Measurements from ENCODE around the gene MRPL20. TPM values are rescaled to one million over a fixed set of nuclear protein-coding genes. Genes with fewer than 3 reads are reported as not detected.

MRPL20 gene
- total RNA-seq, 1 donor from 2014 or later = 95.0 TPM

DNA sequence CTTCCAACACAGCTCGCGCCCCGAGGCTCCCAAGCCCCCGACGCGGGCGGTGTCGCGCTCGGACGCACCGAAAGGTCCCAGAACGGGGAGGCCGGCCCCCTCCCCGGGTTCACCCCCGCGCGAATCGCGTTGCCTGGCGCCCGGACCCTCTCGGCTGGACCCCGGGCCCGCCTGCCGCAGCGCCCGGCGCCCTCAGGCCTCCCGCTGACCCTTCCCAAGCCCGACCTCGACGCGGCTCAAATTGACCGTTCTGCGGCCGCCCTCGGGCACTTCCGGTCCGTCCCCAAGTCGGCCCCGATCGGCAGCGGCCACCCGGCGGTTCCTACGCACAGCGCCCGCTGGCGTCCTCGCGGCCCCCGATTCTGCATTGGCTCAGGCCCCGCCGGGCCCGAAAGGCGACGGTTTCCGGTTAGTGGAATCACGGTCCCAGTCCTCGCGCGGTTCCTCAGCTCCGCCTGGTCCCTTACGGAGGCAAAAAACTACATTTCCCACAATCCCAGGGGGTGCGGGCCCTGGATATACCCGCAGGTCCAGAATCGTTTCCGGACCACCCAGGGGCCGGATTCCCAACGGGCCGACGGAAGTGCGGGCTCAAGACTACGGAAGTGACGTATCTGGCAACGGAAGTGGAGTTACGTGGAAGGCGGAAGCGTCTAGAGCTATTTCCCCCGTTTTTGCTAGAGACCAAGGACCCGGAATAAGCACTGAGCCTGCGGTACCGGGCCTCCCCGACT lies 32.0 kb downstream of the MRPL20 start, which contains the start of gene AURKAIP1:
AURKAIP1 (minus strand) TSS at position 279 of the 734 bp plus-strand sequence. CDS start 451 bp downstream, outside the sequence.
- Mint-ChIP-seq H3K36me3 (ENCODE audit: low read depth, unreplicated experiment) (peaks cover 4% of the 10 kb centered on the region), H3K4me3 (ENCODE audit: unreplicated experiment) (peak within 1 kb of the TSS; percentile 89), H3K27ac (ENCODE audit: unreplicated experiment) (peak within 1 kb of the TSS; percentile 95), H3K9me3 (ENCODE audit: unreplicated experiment) (no peaks in the 10 kb centered on the region), H3K4me1 (ENCODE audit: unreplicated experiment) (peaks cover 4% of the 10 kb centered on the region), H3K27me3 (ENCODE audit: unreplicated experiment) (peaks cover 5% of the 10 kb centered on the region)
- no peak for TF ChIP-seq CTCF (IDR thresholded peaks at IDR 0.05; ENCODE audit: unreplicated experiment)
- peak; percentile 94 for DNase-seq (ENCODE audit: low spot score)

DNA sequence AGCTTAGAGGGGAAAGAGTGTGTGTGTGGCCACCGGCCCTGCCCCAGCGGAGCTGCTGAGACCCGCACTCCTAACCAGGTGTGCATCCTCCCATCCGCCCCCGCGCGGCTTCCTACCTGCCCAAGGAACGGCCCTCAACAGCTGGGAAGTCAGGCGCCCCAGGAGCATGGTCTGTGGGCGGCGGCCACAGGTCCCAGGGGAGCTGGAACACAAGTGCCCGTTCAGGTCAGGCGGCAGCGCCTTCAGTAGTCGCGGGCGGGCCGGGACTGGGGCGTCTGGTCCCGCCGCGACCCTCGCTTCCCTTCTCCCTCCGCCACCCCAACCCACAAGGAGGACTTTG lies 32.5 kb downstream of the MRPL20 start:
- no peak for TF ChIP-seq CTCF (IDR thresholded peaks at IDR 0.05; ENCODE audit: unreplicated experiment)
- Mint-ChIP-seq H3K4me1 (ENCODE audit: unreplicated experiment) (peaks cover 4% of the 10 kb centered on the region), H3K36me3 (ENCODE audit: low read depth, unreplicated experiment) (peaks cover 4% of the 10 kb centered on the region), H3K27me3 (ENCODE audit: unreplicated experiment) (peaks cover 5% of the 10 kb centered on the region), H3K27ac (ENCODE audit: unreplicated experiment) (no peak overlapping the region), H3K9me3 (ENCODE audit: unreplicated experiment) (no peaks in the 10 kb centered on the region), H3K4me3 (ENCODE audit: unreplicated experiment) (peak overlapping the region; percentile 89)
- DNase-seq (ENCODE audit: low spot score) = no peak

GRCh38 chr1:1373815-1374588 lies 33.1 kb downstream of the MRPL20 start:
- peaks cover 4% of the 10 kb centered on the region for H3K36me3 Mint-ChIP-seq (ENCODE audit: low read depth, unreplicated experiment)
- peaks cover 4% of the 10 kb centered on the region for H3K4me1 Mint-ChIP-seq (ENCODE audit: unreplicated experiment)
- no peak for TF ChIP-seq CTCF (IDR thresholded peaks at IDR 0.05; ENCODE audit: unreplicated experiment)
- H3K27me3 Mint-ChIP-seq (ENCODE audit: unreplicated experiment) = peaks cover 5% of the 10 kb centered on the region
- H3K4me3 Mint-ChIP-seq (ENCODE audit: unreplicated experiment) = peak overlapping the region; percentile 89
- peak overlapping the region; percentile 18 for H3K27ac Mint-ChIP-seq (ENCODE audit: unreplicated experiment)
- DNase-seq (ENCODE audit: low spot score) = no peak
- H3K9me3 Mint-ChIP-seq (ENCODE audit: unreplicated experiment) = no peaks in the 10 kb centered on the region

- Mint-ChIP-seq H3K27me3 (ENCODE audit: unreplicated experiment) (peaks cover 5% of the 10 kb centered on the region), H3K4me3 (ENCODE audit: unreplicated experiment) (peak overlapping the region; percentile 56), H3K36me3 (ENCODE audit: low read depth, unreplicated experiment) (peaks cover 4% of the 10 kb centered on the region), H3K4me1 (ENCODE audit: unreplicated experiment) (peaks cover 4% of the 10 kb centered on the region), H3K27ac (ENCODE audit: unreplicated experiment) (peak overlapping the region; percentile 36), H3K9me3 (ENCODE audit: unreplicated experiment) (no peaks in the 10 kb centered on the region)
- DNase-seq (ENCODE audit: low spot score) = no peak
- TF ChIP-seq CTCF (IDR thresholded peaks at IDR 0.05; ENCODE audit: unreplicated experiment) = no peak
Measured at GRCh38 chr1:1373051-1373814, 33.9 kb downstream of the MRPL20 start.
